NCI-H524 treated with DMSO at 0.1 percent for 48 hours (cell line): ENCODE results near the gene MYH15.
A peak's percentile ranks its signal among the peaks of the same experiment; 100 is the strongest.

ENCODE experiments used
- DNase-seq: peaks from one replicate; lab custom pipeline; 2025; lab: John Stamatoyannopoulos, UW

The MYH15 gene

GRCh38 chr3:108472001-108472591, 38.3 kb downstream of the MYH15 start:
- DNase-seq: peak; percentile 61

- DNase-seq: peak; percentile 84
Measured at GRCh38 chr3:108471426-108471825, 39.0 kb downstream of the MYH15 start.

GRCh38 chr3:108469126-108469525, 41.3 kb downstream of the MYH15 start:
- no peak for DNase-seq

- no peak for DNase-seq
Measured at GRCh38 chr3:108468577-108468976, 41.8 kb downstream of the MYH15 start.

- DNase-seq: no peak
Measured at GRCh38 chr3:108462899-108463298, 47.5 kb downstream of the MYH15 start.

GRCh38 chr3:108461661-108462111, 48.7 kb downstream of the MYH15 start:
- DNase-seq: no peak

GRCh38 chr3:108459225-108459624, 51.2 kb downstream of the MYH15 start:
- DNase-seq: no peak

- DNase-seq: no peak
Measured at GRCh38 chr3:108455212-108455705, 55.1 kb downstream of the MYH15 start.

- no peak for DNase-seq
Measured at GRCh38 chr3:108453565-108453964, 56.8 kb downstream of the MYH15 start.

- DNase-seq: no peak
Measured at GRCh38 chr3:108450444-108450843, 60.0 kb downstream of the MYH15 start.

- no peak for DNase-seq
Measured at GRCh38 chr3:108448593-108448992, 61.8 kb downstream of the MYH15 start.

- DNase-seq: no peak
Measured at GRCh38 chr3:108447096-108447847, 63.1 kb downstream of the MYH15 start.

- DNase-seq: no peak
Measured at GRCh38 chr3:108442281-108442680, 68.1 kb downstream of the MYH15 start.

GRCh38 chr3:108441518-108441917, 68.9 kb downstream of the MYH15 start:
- DNase-seq: no peak

- DNase-seq: peak; percentile 77
Measured at GRCh38 chr3:108441071-108441507, 69.3 kb downstream of the MYH15 start.

- DNase-seq: no peak
Measured at GRCh38 chr3:108438542-108438941, 71.9 kb downstream of the MYH15 start.

- peak; percentile 2 for DNase-seq
Measured at GRCh38 chr3:108437439-108437838, 73.0 kb downstream of the MYH15 start.

- DNase-seq: no peak
Measured at GRCh38 chr3:108433928-108434327, 76.5 kb downstream of the MYH15 start.

- no peak for DNase-seq
Measured at GRCh38 chr3:108432431-108432830, 78.0 kb downstream of the MYH15 start.

GRCh38 chr3:108430540-108430939, 79.9 kb downstream of the MYH15 start:
- no peak for DNase-seq

- no peak for DNase-seq
Measured at GRCh38 chr3:108428586-108428985, 81.8 kb downstream of the MYH15 start.

- no peak for DNase-seq
Measured at GRCh38 chr3:108420926-108421325, 89.5 kb downstream of the MYH15 start.

- no peak for DNase-seq
Measured at GRCh38 chr3:108416111-108416869, 94.1 kb downstream of the MYH15 start.
